Fibroblast of skin of scalp (primary cell): ENCODE results near the gene CSHL1.
"Not testable (repeated sequence)": the region's sequence is repeated elsewhere in the genome, so short reads cannot be mapped to it uniquely, and the experiment has no call there.

ENCODE experiments used
- DNase-seq: peaks from one replicate; pipeline ENCODE4 v3.0.0-alpha.2; 2013

CSHL1 gene

DNA sequence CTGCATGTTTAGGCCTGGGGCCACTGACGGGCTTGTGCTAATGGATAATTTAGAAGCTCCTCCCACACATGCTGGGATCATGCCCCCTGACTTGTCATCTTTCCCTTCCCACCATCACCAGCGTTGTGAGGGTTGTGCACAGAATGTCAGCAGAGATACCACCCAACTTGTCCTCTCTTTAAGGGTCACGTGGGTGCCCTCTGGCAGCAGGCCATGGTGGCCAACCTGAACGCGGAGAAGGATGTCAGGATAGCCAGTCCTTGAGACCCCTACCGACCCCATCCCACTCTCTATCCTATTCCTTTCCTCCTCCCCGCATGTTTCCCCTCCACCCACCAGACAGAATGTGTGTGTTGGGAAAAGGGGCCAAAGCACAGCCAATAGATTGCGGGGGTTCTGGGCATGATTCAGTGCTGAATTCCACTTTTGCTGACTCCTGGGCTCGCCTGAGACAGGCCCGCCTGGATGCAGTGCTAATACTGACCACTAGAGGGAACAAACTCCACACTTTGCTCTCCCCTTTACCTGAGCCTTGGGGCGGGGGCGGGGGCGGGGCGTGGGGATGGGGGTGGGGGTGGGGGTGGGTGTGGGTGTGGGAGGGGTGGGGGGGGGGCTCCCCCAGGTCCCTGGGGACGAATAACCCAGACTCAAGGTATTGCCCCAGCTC lies 29.0 kb downstream of the CSHL1 start, which contains the start of gene GH2:
Gene GH2, minus strand, starts transcription at position 10 of the 667 bp plus-strand sequence. CDS start 143 bp downstream, outside the sequence.
- peak; percentile 44 for DNase-seq

DNA sequence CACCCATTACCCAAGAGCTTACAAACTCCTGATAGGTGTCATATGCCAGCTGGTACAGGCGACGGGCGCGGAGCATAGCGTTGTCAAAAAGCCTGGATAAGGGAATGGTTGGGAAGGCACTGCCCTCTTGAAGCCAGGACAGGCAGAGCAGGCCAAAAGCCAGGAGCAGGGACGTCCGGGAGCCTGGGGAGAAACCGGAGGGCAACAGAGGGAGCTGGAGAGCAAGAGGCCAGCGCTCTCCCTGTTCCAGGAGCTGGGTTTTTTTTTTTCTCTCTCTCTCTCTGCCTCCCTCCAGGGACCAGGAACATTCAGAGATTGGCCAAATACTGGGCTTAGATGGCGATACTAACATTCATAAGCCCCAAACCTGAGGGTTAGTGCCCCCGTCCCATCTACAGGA lies 29.7 kb downstream of the CSHL1 start:
- DNase-seq, result not testable (repeated sequence)

DNA sequence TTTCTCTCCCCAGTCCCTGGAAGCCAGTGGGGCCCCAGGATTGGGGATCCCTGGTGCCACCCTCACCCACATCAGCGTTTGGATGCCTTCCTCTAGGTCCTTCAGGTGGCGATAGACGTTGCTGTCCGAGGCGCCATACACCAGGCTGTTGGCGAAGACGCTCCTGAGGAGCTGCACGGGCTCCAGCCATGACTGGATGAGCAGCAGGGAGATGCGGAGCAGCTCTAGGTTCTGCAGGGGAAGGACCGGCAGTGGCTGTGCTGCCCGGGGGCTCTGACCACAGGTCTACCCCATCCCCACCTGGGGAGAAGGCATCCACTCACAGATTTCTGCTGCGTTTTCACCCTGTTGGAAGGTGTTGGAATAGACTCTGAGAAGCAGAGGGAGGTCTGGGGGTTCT lies 30.4 kb downstream of the CSHL1 start:
- DNase-seq, result no peak

DNA sequence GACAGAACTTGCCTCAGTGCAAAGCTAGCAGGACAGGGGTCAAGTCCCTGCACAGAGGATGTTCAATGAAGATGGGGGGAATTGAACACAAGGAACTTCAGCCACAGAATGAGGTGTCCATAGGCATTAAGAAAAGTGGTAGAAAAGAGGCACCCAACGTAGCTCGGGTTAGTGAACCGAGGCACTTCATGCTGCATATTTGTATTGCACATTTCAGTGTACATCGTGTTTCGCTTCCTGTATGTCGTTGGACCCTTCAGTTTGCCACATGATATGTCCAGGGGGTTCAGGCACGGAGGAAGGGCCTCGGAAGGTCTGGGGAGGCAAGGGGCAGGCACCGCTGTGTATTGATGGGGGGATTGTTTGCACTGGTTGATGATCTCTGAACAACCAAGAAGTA lies 32.6 kb downstream of the CSHL1 start:
- DNase-seq, result not testable (repeated sequence)

DNA sequence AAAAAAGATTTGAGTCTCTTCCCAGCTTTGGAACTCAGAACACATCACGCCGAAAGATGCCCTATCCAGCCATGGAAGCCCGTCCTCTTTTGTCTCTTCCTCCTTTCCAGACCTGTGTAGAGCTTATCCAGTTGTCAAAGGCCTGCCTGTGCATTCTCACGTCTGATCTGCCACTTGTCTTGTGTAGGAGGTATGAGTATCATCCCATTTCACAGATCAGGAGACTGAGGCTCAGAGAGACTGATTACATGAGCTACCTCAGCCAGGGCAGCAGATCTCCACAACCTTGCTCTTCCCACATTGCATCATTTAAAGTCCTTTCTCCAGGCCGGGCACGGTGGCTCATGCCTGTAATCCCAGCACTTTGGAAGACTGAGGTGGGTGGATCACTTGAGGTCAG lies 36.4 kb downstream of the CSHL1 start:
- not testable (repeated sequence) for DNase-seq

DNA sequence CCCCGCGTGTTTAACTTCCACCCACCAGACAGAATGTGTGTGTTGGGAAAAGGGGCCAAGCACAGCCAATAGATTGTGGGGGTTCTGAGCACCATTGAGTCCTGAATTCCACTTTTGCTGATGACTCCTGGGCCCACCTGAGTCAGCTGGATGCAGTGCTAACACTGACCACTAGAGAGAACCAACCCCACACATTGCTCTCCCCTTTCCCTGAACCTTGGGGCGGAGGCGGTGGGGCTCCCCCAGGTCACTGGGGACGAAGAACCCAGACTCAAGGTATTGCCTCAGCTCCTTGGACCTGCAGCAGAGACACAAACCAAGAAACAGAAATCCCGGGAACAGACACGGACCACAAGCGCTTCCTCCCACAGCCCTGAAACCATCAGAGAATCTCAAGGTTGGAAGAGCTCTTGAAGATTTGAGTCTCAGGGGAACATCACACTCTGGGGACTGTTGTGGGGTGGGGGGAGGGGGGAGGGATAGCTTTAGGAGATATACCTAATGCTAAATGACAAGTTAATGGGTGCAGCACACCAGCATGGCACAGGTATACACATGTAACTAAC lies 36.9 kb downstream of the CSHL1 start:
- not testable (repeated sequence) for DNase-seq

DNA sequence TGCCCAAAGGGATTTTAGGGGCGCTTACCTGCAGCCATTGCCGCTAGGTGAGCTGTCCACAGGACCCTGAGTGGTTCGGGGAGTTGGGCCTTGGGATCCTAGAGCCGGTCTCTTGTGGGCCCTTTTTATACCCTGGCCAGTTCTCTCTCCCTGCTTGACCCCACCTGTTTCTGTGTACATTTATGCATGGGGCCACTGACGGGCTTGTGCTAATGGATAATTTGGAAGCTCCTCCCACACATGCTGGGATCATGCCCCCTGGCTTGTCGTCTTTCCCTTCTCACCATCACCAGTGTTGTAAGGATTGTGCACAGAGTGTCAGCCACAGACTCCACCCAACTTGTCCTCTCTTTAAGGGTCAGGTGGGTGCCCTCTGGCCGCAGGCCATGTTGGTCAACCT lies 37.5 kb downstream of the CSHL1 start, which contains the start of gene CSH2:
Gene CSH2, minus strand, starts transcription at position 101 of the 400 bp plus-strand sequence. Its CDS starts 63 bp downstream, at position 38.
- not testable (repeated sequence) for DNase-seq

DNA sequence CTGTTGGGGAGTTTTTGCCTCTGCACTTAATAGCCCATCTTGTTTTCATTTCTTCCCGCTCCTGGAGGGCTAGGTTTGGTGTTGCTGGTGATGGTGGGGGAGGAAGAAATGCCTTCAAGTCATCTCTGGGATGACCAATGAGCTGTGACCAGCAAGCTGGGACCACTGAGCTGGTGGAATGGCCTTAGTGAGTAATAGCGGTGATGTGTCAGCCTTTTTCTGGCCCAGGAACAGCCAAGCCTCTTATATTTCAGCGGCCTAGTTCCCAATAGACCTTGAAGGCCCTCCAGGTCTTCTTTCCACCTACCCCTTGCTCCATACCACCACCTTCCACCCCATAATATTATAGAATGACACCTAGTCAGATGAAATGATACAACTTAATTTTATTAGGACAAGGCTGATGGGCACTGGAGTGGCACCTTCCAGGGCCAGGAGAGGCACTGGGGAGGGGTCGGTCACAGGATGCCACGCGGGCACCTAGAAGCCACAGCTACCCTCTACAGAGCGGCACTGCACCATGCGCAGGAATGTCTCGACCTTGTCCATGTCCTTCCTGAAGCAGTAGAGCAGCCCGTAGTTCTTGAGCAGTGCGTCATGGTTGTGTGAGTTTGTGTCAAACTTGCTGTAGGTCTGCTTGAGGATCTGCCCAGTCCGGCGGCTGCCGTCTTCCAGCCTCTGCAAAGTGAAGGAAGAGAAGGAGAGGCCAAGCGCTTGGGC lies 39.3 kb downstream of the CSHL1 start:
- not testable (repeated sequence) for DNase-seq

DNA sequence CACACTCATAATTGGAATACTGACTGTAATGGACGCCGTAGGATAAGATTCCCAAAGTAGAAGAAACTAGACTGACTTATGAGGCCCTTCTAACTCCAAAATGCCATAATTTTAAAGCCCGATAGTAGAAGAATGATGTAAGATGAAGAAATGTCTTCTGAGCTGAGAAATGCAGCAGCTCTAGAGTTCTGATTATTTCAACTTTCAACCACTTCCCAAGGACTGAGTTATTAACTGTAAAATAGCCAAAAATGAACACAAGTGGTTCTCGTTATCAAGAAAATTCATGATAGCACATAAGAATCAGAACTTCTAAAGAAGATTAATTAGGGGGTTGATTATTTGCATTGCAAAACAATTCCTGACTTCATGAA lies 40.8 kb downstream of the CSHL1 start:
- not testable (repeated sequence) for DNase-seq

DNA sequence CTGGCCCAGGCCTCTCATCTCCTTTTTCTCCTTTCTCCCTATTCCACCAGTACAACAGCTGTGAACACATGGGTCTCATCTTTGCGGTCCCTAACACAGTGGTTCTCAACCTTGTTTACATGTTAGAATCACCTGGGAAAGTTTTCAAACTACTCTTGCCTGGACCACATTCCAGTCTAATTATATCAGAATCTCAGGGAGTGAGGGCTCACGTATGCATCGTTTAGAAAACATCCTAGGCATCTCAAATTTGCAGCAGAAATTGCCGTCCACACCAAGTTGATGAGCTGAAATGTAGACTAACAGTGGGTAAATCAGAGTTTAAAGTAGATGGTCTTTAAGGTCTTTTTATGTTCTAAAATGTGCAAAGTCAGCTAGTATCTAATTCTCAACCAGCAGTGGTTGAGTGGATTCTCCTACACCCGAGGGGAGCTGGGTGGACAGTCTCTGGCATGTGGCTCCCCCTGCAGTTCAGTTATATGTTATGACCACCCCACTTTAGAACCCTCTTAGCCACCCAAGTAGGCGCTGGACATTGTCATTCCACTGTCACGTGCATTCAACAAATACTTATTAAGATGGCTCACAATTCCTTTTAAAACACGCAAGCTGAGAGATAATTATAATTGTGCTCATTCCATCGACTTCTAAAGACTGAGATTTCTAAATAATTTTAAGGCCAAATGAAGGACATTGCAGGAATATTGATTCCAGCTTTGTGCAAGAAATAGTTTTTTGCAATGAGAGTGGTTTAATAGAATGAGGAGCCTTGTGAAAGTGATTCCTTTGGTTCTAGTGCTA lies 41.4 kb downstream of the CSHL1 start:
- DNase-seq, result peak; percentile 31

DNA sequence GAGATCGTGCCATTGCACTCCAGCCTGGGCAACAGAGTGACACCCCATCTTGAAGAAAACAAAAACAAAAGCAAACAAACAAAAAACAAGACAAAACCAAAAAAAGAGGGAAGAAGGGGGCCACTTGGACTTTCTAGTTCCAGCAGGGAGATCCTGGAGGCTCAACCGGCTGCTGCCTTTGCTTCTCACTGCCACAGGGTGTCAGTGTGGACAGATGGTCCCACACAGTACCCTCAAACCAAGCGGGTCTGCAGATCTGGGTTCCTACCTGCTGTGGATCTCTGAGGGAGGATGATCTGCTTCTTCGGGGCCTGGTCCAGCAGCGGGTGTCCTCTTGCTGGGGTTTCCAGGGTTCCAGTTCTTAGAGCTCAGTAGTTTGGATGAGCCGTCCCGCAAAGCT lies 44.4 kb downstream of the CSHL1 start:
- not testable (repeated sequence) for DNase-seq
